HG02588 (cell line): ENCODE measurements around the gene APRT.
"Not testable (repeated sequence)": the region's sequence is repeated elsewhere in the genome, so short reads cannot be mapped to it uniquely, and the experiment has no call there.

ENCODE experiments used
- ATAC-seq: cut with Tn5 transposase; IDR thresholded peaks from one replicate; pipeline ENCODE4 v1.9.1; 2021; ENCODE audit warnings: mild to moderate bottlenecking, moderate library complexity; ENCODE audit not compliant: unreplicated experiment

The APRT gene

DNA sequence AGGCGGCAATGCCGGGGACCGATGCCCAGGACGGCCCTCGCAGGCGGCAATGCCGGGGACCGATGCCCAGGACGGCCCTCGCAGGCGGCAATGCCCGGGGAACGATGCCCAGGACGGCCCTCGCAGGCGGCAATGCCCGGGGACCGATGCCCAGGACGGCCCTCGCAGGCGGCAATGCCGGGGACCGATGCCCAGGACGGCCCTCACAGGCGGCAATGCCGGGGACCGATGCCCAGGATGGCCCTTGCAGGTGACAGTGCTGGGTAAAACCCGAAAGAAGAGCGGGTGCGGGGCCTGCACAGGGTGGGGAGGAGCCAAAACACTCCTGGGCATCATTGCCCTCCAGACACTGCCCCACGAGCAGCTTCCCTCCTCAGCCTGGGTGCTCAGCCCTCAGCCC, 11.9 kb upstream of the APRT start:
- not testable (repeated sequence) for ATAC-seq

DNA sequence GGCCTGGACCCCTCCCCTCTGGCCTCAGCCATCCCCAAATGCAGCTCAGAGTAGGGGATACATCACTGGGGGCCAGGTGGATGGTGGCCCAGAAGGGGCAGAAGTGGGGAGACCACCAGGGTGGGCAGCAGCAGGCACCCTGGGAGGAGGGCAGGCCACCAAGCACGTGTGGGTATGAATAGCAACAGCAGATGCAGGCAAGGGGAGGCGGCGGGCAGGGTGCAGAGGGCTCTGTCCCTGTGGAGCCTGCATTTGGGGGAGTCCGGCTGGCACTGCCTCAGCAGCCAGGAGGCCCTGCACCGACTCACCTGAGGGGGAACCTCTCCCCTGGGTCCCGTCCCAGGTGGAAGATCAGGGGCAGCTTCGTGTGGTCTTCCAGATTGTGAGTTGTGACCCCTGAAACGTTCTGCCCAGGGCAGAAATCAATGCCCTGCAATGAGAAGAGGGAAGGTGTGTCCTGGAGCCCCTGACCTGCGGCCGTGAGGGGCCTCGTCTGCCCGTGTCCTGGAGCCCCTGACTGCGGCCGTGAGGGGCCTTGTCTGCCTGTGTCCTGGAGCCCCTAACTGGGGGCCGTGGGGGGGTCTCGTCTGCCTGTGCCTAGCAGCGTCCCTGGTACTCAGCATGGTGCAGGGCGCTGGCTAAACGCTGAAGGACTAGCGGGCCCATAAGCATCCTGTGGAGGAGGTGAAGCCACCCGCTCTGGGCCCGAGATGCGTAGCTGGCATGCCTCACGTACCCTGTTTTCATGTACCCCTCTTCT, 10.7 kb upstream of the APRT start:
- no peak for ATAC-seq

GRCh38 chr16:88821168-88821850, 9.6 kb upstream of the APRT start:
- no peak for ATAC-seq

GRCh38 chr16:88820385-88821025, 8.8 kb upstream of the APRT start:
- ATAC-seq: no peak

GRCh38 chr16:88819126-88819525, 7.4 kb upstream of the APRT start:
- ATAC-seq: no peak

DNA sequence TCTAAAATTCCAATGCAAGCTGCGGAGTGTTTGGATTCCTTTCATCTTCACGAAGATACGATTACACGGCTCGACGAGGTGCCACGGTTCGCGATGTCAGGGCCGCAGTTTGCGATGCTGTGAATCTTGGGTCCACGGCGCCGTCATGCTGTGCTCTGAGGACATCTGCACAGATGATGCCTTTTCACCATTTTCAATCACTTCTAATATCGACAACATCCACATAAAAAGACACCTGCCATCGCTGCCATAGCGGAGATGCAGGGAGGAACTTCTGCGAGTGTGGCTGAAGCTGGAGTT, 6.8 kb upstream of the APRT start:
- no peak for ATAC-seq

GRCh38 chr16:88817785-88818574, 6.3 kb upstream of the APRT start:
- ATAC-seq: no peak

DNA sequence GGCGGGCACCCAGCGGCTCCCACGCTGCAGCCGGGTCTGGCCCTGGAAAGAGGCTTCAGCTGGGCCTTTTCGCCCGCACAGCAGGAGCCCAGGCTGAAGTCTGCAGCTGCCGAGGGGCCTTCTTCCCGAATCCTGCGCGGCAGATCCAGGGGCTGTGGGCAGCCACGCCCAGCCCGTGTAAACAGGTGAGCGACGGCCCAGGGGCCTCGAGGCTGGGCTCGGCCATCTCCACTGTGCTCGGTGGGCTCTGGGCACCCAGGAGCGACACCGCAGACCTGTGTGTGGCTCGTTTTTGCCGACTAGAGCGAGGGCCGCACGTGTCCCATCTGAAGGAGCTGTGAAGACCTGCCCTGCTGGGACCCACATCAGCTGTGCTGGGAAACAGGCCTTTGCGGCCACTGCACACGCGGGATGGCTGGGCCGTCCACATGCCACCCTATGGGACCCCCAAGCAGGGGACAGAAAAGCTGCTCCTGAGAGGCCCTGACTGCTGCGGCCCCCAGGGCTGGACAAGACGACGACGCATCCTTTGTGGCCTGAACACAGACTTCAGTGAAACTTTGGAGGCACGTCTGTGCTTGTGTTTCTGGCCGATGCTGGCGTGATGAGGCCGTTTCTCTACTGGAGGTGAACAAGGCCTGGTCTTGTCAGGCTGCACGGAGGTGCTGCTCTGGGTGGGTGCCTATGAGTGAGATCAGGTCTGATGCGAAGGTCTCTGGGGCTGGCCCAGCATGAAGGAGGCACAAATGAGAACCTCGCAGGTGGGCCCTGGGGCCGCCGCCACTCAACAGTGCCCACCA, 5.2 kb upstream of the APRT start:
- no peak for ATAC-seq

GRCh38 chr16:88815901-88816589, 4.3 kb upstream of the APRT start:
- ATAC-seq: no peak

- no peak for ATAC-seq
Measured at GRCh38 chr16:88815227-88815626, 3.5 kb upstream of the APRT start.

GRCh38 chr16:88814144-88814502, 2.4 kb upstream of the APRT start:
- ATAC-seq: no peak

DNA sequence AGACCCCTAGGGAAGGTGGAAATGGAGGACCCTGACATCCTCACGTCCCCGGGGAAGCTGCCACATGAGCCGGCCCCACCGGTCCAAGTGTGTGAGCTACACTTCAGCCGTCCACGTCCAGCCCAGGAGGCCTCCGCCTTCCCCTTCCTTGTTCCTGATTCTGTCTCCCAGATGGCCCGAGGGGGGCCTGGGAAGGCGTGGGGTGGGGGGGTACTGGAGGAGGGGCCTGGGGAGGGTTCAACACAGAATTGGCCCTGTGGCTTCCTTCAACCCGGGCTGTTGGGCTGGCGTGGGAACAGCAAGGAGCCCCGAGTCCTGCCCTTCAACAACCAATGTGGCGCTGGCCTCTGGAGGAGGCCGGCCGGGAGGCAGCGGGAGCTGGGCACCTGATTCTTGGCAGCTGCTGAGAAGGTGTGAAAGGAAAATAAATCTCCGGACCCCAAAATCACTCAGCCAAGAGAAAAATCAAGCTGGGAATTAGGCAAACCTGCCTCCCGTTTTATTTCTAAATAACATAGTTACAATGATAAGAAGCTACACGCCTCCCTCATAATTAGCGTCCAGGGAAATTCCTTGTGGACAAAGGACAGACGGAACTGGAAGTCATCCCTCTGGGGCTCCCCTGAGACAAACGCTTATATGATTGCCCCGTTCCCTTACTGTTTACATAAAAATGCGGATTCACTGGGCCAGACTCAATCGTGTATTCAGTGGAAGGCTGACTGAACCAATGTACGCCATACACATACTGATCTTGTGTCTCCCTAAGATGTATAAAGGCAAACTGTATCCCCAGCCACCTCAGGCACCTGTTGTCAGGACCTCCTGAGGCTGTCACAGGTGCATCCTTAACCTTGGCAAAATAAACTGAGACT, 1.8 kb upstream of the APRT start:
- no peak for ATAC-seq

DNA sequence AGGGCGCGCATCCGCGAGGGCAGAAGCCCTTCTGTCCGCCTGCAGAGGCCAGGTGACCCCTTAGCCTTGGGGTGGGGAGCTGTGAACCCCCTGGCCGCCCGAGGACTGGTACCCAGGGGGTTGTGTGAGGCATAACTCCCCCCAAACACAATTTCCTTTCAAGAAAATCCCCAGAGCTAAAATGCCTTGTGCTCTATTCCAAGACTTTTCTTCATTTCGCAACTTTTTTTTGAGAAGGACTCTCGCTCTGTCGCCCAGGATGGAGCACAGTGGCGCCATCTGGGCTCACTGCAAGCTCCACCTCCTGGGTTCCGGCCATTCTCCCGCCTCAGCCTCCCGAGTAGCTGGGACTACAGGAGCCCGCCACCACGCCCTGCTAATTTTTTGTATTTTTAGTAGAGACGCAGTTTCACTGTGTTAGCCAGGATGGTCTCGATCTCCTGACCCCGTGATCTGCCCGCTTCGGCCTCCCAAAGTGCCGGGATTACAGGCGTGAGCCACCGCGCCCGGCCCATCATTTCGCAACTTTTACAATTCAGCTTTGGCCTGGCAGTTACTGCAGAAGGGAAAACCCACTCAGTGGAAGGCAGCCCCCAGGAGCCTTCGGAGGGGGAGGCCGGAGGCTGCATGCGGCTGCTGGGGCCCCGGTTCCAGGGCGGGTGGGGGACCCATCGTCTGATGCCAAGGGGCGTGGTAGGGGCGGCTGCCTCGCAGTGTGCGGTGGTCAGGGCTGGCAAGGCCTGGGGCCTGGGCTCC, 963 bp upstream of the APRT start:
- no peak for ATAC-seq

GRCh38 chr16:88810912-88811768, 588 bp downstream of the APRT start:
- peak; percentile 38 for ATAC-seq

DNA sequence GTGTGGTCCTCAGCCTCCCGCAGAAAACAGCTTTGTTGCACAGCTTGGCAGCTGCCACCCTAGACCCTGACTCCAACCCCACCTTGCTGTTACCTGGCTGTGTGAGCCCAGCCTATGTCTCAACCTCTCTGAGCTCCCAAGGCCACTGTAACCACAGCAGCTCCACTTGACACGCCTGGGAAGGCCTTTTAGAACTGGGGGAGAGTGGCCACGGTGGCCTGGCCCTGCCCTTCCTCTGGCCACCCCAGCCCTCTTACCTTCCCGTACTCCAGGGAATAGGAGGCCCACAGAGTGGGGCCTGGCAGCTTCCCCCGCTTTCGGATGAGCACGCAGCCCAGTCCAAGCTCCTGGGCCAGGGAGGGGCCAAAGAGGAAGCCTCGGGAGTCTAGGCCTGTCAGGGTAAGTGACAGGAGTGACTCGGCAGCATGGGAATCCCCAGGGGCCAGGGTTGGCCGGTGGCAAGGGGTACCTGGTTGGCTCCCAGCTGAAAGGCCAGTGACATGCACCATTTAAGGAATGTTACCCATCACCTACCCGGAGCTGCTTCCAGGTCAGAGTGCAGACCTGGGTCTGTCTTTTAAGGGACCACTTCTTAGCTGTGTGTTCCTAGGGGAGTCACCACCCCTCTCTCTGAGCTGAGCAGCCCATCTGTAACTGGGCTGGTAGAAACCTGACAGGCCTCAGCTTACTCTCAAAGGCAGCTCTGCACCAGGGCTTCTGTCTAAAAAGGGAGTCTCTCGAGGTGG, 1.4 kb downstream of the APRT start:
- ATAC-seq: no peak

DNA sequence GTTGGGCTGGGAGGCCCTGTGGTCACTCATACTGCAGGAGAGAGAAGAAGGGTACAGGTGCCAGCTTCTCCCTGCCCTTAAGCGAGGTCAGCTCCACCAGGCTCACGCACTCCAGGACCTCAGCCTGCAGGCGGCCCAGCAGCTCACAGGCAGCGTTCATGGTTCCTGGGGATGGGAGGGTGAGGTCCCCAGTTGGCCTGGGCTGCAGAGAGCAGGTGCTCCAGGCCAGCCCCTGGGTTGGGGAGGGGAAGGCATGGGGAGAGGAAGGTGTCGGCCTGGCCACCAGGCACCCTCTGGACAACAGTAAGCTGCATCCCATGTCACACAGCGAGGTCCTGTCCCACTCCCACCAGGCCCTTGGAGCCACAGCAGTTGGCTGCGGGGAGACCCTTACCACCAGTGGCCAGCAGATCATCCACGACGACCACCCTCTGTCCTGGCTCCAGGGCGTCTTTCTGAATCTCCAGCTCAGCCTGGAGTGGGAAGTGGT, 2.0 kb downstream of the APRT start:
- ATAC-seq: no peak
